ENCODE data around the gene ITIH2. TPM values are rescaled to one million over a fixed set of nuclear protein-coding genes. Genes with fewer than 3 reads are reported as not detected.

ITIH2 gene
- polyA plus RNA-seq, 3 donors = not detected

DNA sequence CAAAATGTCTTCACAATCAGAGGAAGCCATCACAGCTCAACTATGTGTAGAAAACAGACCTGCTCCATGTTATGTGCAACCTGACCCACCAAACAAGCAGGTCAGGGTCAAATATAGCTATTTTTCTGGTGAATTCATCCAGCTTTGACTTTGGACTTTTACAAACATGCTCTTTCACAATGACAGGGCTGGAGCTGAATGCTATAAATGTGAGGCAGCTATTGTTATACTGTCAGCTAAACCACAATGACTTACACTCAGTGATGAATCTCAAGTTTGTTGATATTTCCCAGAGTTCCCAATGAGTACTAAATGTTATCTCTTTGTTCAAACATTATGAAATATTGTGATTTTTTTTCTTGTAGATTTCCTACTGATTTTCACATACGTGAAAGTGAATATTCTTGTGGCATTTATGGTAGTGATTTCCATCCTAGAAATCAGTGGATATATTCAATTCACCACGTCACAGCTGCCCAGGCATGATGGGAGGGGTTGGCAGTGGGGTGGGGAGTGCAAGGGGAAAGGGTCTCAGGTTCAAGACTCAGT lies 2.5 kb upstream of the ITIH2 start:
- WGBS (ENCODE audit: insufficient coverage) = no CpG with 5 or more reads among the region's 2 CpGs
- Mint-ChIP-seq H3K27ac (no peak overlapping the region), H3K4me3 (no peak overlapping the region), H3K9me3 (peaks cover 0 to 2% (median 0%) of the 10 kb centered on the region in 7 donors), H3K27me3 (ENCODE audit: low read depth in 3 of 3) (peaks cover under 1 to 20% (median 13%) of the 10 kb centered on the region in 3 donors), H3K36me3 (no peaks in the 10 kb centered on the region), H3K4me1 (no peaks in the 10 kb centered on the region)
- Histone ChIP-seq H2AFZ (ENCODE audit: insufficient read depth, low read depth, low read length, poor library complexity, severe bottlenecking) (no peak overlapping the region), H3K27me3 (ENCODE audit: control insufficient read depth in 2 of 2, insufficient read depth in 2 of 2, low read length in 2 of 2) (peaks cover 2 to 3% of the 10 kb centered on the region in 2 donors), H3K4me2 (replicated peaks; ENCODE audit: extremely low read depth, low read length, poor library complexity, severe bottlenecking) (no peak overlapping the region), H4K20me1 (ENCODE audit: insufficient read depth, low read length) (no peaks in the 10 kb centered on the region), H3K9me3 (replicated peaks in 1 of 2; ENCODE audit: control insufficient read depth in 1 of 2, insufficient read depth in 1 of 2, low read length in 2 of 2) (no peaks in the 10 kb centered on the region), H3K79me2 (ENCODE audit: insufficient read depth, low read length) (no peaks in the 10 kb centered on the region), H3K4me1 (ENCODE audit: control insufficient read depth in 1 of 2, insufficient read depth in 2 of 2, low read length in 2 of 2) (no peaks in the 10 kb centered on the region), H3K27ac (ENCODE audit: low read depth in 1 of 2, low read length in 2 of 2) (no peak overlapping the region), H3K9ac (ENCODE audit: insufficient read depth, low read length, poor library complexity, severe bottlenecking) (no peak overlapping the region), H3K4me3 (replicated peaks in 1 of 3; ENCODE audit: low read depth in 2 of 3, low read length in 3 of 3) (no peak overlapping the region), H3K36me3 (replicated peaks in 1 of 2; ENCODE audit: control insufficient read depth in 1 of 2, insufficient read depth in 2 of 2, low read length in 2 of 2) (no peaks in the 10 kb centered on the region)
- TF ChIP-seq, protein P1, sequence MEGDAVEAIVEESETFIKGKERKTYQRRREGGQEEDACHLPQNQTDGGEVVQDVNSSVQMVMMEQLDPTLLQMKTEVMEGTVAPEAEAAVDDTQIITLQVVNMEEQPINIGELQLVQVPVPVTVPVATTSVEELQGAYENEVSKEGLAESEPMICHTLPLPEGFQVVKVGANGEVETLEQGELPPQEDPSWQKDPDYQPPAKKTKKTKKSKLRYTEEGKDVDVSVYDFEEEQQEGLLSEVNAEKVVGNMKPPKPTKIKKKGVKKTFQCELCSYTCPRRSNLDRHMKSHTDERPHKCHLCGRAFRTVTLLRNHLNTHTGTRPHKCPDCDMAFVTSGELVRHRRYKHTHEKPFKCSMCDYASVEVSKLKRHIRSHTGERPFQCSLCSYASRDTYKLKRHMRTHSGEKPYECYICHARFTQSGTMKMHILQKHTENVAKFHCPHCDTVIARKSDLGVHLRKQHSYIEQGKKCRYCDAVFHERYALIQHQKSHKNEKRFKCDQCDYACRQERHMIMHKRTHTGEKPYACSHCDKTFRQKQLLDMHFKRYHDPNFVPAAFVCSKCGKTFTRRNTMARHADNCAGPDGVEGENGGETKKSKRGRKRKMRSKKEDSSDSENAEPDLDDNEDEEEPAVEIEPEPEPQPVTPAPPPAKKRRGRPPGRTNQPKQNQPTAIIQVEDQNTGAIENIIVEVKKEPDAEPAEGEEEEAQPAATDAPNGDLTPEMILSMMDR (IDR thresholded peaks at IDR 0.05) = no peak
- intact Hi-C loops (cut with micrococcal nuclease) = no loop called here
- DNase-seq = no peak

DNA sequence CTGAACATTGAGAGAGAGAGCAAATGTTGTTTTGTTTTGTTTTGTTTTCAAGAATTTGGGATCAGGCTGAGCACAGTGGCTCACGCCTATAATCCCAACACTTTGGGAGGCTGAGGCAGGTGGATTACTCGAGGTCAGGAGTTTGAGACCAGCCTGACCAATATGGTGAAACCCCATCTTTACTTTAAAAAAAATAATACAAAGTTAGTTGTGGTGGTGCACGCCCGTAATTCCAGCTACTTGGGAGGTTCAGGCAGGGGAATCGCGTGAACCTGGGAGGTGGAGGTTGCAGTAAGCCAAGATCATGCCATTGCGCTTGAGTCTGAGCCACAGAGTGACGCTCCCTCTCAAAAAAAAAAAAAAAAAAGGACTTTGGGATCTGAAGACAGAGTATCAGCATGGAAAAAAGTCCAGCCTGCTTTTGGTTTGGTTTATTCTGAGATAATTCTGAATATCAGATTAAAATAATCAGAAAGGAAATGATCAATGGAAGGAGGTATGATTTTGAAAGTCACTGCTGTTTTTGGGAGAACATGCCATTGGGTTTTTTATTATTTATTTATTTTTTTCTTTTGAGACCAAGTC lies 1.9 kb upstream of the ITIH2 start:
- H3K27ac ChIP-seq (ENCODE audit: low read depth in 1 of 2, low read length in 2 of 2) = no peak overlapping the region
- H3K4me3 ChIP-seq (replicated peaks in 1 of 3; ENCODE audit: low read depth in 2 of 3, low read length in 3 of 3) = no peak overlapping the region
- no peaks in the 10 kb centered on the region for H3K36me3 ChIP-seq (replicated peaks in 1 of 2; ENCODE audit: control insufficient read depth in 1 of 2, insufficient read depth in 2 of 2, low read length in 2 of 2)
- no peaks in the 10 kb centered on the region for H3K9me3 ChIP-seq (replicated peaks in 1 of 2; ENCODE audit: control insufficient read depth in 1 of 2, insufficient read depth in 1 of 2, low read length in 2 of 2)
- H3K4me1 Mint-ChIP-seq = no peaks in the 10 kb centered on the region
- H3K4me2 ChIP-seq (replicated peaks; ENCODE audit: extremely low read depth, low read length, poor library complexity, severe bottlenecking) = no peak overlapping the region
- H3K9ac ChIP-seq (ENCODE audit: insufficient read depth, low read length, poor library complexity, severe bottlenecking) = no peak overlapping the region
- H3K27ac Mint-ChIP-seq = no peak overlapping the region
- no peaks in the 10 kb centered on the region for H4K20me1 ChIP-seq (ENCODE audit: insufficient read depth, low read length)
- peaks cover 2 to 3% of the 10 kb centered on the region in 2 donors for H3K27me3 ChIP-seq (ENCODE audit: control insufficient read depth in 2 of 2, insufficient read depth in 2 of 2, low read length in 2 of 2)
- intact Hi-C loops (cut with micrococcal nuclease) = no loop called here
- no peak overlapping the region for H3K4me3 Mint-ChIP-seq
- no peak overlapping the region for H2AFZ ChIP-seq (ENCODE audit: insufficient read depth, low read depth, low read length, poor library complexity, severe bottlenecking)
- TF ChIP-seq, protein P1 (IDR thresholded peaks at IDR 0.05) = no peak
- peaks cover 2 to 24% (median 13%) of the 10 kb centered on the region in 3 donors for H3K27me3 Mint-ChIP-seq (ENCODE audit: low read depth in 3 of 3)
- 100% methylated on average over 1 of the region's 8 CpGs for WGBS (ENCODE audit: insufficient coverage)
- peaks cover 0 to 4% (median 0%) of the 10 kb centered on the region in 7 donors for H3K9me3 Mint-ChIP-seq
- no peak for DNase-seq
- no peaks in the 10 kb centered on the region for H3K4me1 ChIP-seq (ENCODE audit: control insufficient read depth in 1 of 2, insufficient read depth in 2 of 2, low read length in 2 of 2)
- H3K79me2 ChIP-seq (ENCODE audit: insufficient read depth, low read length) = no peaks in the 10 kb centered on the region
- H3K36me3 Mint-ChIP-seq = no peaks in the 10 kb centered on the region

Measured in CD14-positive monocyte (primary cell).